Activated T-helper 1 cell treated with anti-CD3 and anti-CD28 coated beads, Interleukin-12 subunit alpha, Interleukin-12 subunit beta, Interleukin-2, Interleukin-4 antibody, amounts not matched to agents 30 ng/mL and 10 ng/mL and 1 ng/mL, durations not matched to agents 14 hours and 24 hours and 36 hours (primary cell): Measurements from ENCODE around the gene ETFA. TPM values are rescaled to one million over a fixed set of nuclear protein-coding genes. Genes with fewer than 3 reads are reported as not detected.
"Not testable (repeated sequence)": the region's sequence is repeated elsewhere in the genome, so short reads cannot be mapped to it uniquely, and the experiment has no call there.

Source experiments
- DNase-seq: peaks from one replicate; pipeline ENCODE4 v3.0.0; 2021; ENCODE audit warnings: low spot score
- H3K27ac Mint-ChIP-seq: one replicate; pipeline ENCODE4 v1.8.0; 2021; ENCODE audit warnings: mild to moderate bottlenecking, mixed read lengths
- H3K27me3 Mint-ChIP-seq: one replicate; pipeline ENCODE4 v1.8.0; 2022; ENCODE audit warnings: mild to moderate bottlenecking, moderate library complexity, mixed read lengths; ENCODE audit not compliant: insufficient read depth
- H3K36me3 Mint-ChIP-seq: one replicate; pipeline ENCODE4 v1.8.0; 2021; ENCODE audit warnings: low read depth, mixed read lengths
- H3K4me1 Mint-ChIP-seq: one replicate; pipeline ENCODE4 v1.8.0; 2021; ENCODE audit warnings: low read depth, mixed read lengths
- H3K4me3 Mint-ChIP-seq: one replicate; pipeline ENCODE4 v1.8.0; 2021; ENCODE audit warnings: mild to moderate bottlenecking, moderate library complexity, mixed read lengths
- H3K9me3 Mint-ChIP-seq: one replicate; pipeline ENCODE4 v1.8.0; 2021; ENCODE audit warnings: mixed read lengths
- intact Hi-C: fragments of 100-400 bp; cut with micrococcal nuclease; formaldehyde crosslinking; loops from one replicate; pipeline ENCODE4 v1.15.1; 2024
- total RNA-seq: library from RNA; stranded (reverse); gene quantifications from 2 replicates; pipeline ENCODE4 v1.2.3, GENCODE V29; 2022

Gene ETFA
- total RNA-seq, 1 donor from 2014 or later = 129 TPM

GRCh38 chr15:76328106-76328696 is 16.9 kb upstream of the ETFA start:
- no peaks in the 10 kb centered on the region for H3K4me1 Mint-ChIP-seq
- no peaks in the 10 kb centered on the region for H3K36me3 Mint-ChIP-seq
- intact Hi-C loops = no loop called here
- no peak overlapping the region for H3K4me3 Mint-ChIP-seq
- no peak overlapping the region for H3K27ac Mint-ChIP-seq
- H3K9me3 Mint-ChIP-seq = no peaks in the 10 kb centered on the region
- H3K27me3 Mint-ChIP-seq = peaks cover 41% of the 10 kb centered on the region
- DNase-seq = no peak

GRCh38 chr15:76327191-76328105 is 16.2 kb upstream of the ETFA start:
- Mint-ChIP-seq H3K27ac (no peak overlapping the region), H3K9me3 (no peaks in the 10 kb centered on the region), H3K4me1 (no peaks in the 10 kb centered on the region), H3K4me3 (no peak overlapping the region), H3K27me3 (peaks cover 45% of the 10 kb centered on the region), H3K36me3 (no peaks in the 10 kb centered on the region)
- no peak for DNase-seq
- intact Hi-C loops = no loop called here

- Mint-ChIP-seq H3K9me3 (no peaks in the 10 kb centered on the region), H3K4me1 (no peaks in the 10 kb centered on the region), H3K27me3 (peaks cover 41% of the 10 kb centered on the region), H3K4me3 (no peak overlapping the region), H3K36me3 (no peaks in the 10 kb centered on the region), H3K27ac (no peak overlapping the region)
- intact Hi-C loops = no loop called here
- DNase-seq = no peak
Observed at GRCh38 chr15:76325704-76326103, 14.4 kb upstream of the ETFA start.

GRCh38 chr15:76324066-76324465 is 12.8 kb upstream of the ETFA start:
- Mint-ChIP-seq H3K4me3 (no peak overlapping the region), H3K27me3 (peaks cover 29% of the 10 kb centered on the region), H3K27ac (no peak overlapping the region), H3K9me3 (no peaks in the 10 kb centered on the region), H3K36me3 (no peaks in the 10 kb centered on the region), H3K4me1 (no peaks in the 10 kb centered on the region)
- intact Hi-C loops = no loop called here
- no peak for DNase-seq

GRCh38 chr15:76321602-76322001 is 10.3 kb upstream of the ETFA start:
- H3K4me1 Mint-ChIP-seq = no peaks in the 10 kb centered on the region
- no peak overlapping the region for H3K27ac Mint-ChIP-seq
- intact Hi-C loops = no loop called here
- no peak for DNase-seq
- H3K27me3 Mint-ChIP-seq = peaks cover 16% of the 10 kb centered on the region
- H3K36me3 Mint-ChIP-seq = no peaks in the 10 kb centered on the region
- no peaks in the 10 kb centered on the region for H3K9me3 Mint-ChIP-seq
- H3K4me3 Mint-ChIP-seq = no peak overlapping the region

- H3K36me3 Mint-ChIP-seq = no peaks in the 10 kb centered on the region
- intact Hi-C loops = no loop called here
- H3K27ac Mint-ChIP-seq = no peak overlapping the region
- H3K27me3 Mint-ChIP-seq = peaks cover 14% of the 10 kb centered on the region
- H3K9me3 Mint-ChIP-seq = no peaks in the 10 kb centered on the region
- H3K4me1 Mint-ChIP-seq = no peaks in the 10 kb centered on the region
- H3K4me3 Mint-ChIP-seq = no peak overlapping the region
- no peak for DNase-seq
Observed at GRCh38 chr15:76321171-76321570, 9.9 kb upstream of the ETFA start.

- no peak for DNase-seq
- Mint-ChIP-seq H3K36me3 (no peaks in the 10 kb centered on the region), H3K27me3 (peaks cover 10% of the 10 kb centered on the region), H3K9me3 (no peaks in the 10 kb centered on the region), H3K27ac (no peak overlapping the region), H3K4me1 (no peaks in the 10 kb centered on the region), H3K4me3 (no peak overlapping the region)
- intact Hi-C loops = no loop called here
Observed at GRCh38 chr15:76320012-76320411, 8.7 kb upstream of the ETFA start.

GRCh38 chr15:76313731-76314130 is 2.5 kb upstream of the ETFA start:
- Mint-ChIP-seq H3K4me1 (peaks cover 16% of the 10 kb centered on the region), H3K27me3 (peaks cover 11% of the 10 kb centered on the region), H3K27ac (no peak overlapping the region), H3K9me3 (no peaks in the 10 kb centered on the region), H3K4me3 (no peak overlapping the region), H3K36me3 (peaks cover 4% of the 10 kb centered on the region)
- no peak for DNase-seq
- intact Hi-C loops = no loop called here

GRCh38 chr15:76313175-76313567 is 1.9 kb upstream of the ETFA start:
- H3K9me3 Mint-ChIP-seq, H3K27ac Mint-ChIP-seq, intact Hi-C loops, H3K36me3 Mint-ChIP-seq, DNase-seq: not testable (repeated sequence)
- H3K4me3 Mint-ChIP-seq = peak overlapping the region; percentile 25
- peaks cover 21% of the 10 kb centered on the region for H3K4me1 Mint-ChIP-seq
- peaks cover 11% of the 10 kb centered on the region for H3K27me3 Mint-ChIP-seq

- Mint-ChIP-seq H3K9me3 (no peaks in the 10 kb centered on the region), H3K4me1 (peaks cover 26% of the 10 kb centered on the region), H3K27ac (no peak overlapping the region), H3K4me3 (peak overlapping the region; percentile 90), H3K36me3 (peaks cover 4% of the 10 kb centered on the region), H3K27me3 (peaks cover 11% of the 10 kb centered on the region)
- no peak for DNase-seq
- intact Hi-C loops = no loop called here
Observed at GRCh38 chr15:76312540-76313174, 1.4 kb upstream of the ETFA start.

- Mint-ChIP-seq H3K9me3 (no peaks in the 10 kb centered on the region), H3K27me3 (peaks cover 11% of the 10 kb centered on the region), H3K4me3 (peak overlapping the region; percentile 90), H3K36me3 (peaks cover 4% of the 10 kb centered on the region), H3K4me1 (peaks cover 31% of the 10 kb centered on the region), H3K27ac (peak overlapping the region; percentile 82)
- DNase-seq = no peak
- intact Hi-C loops = loop anchor here (1.0 to 2.0 kb wide), 3 partner anchors 26 to 878 kb away; partner anchors contain the start of genes ISL2 and RCN2
Observed at GRCh38 chr15:76310475-76311099, 682 bp downstream of the ETFA start.

- intact Hi-C loops = loop anchor here (2.0 kb wide), 1 partner anchor 879 kb away; no protein-coding TSS in a partner anchor
- no peak for DNase-seq
- peaks cover 8% of the 10 kb centered on the region for H3K36me3 Mint-ChIP-seq
- H3K9me3 Mint-ChIP-seq = peaks cover 3% of the 10 kb centered on the region
- H3K27me3 Mint-ChIP-seq = peaks cover 7% of the 10 kb centered on the region
- peak overlapping the region; percentile 90 for H3K4me3 Mint-ChIP-seq
- H3K27ac Mint-ChIP-seq = peak overlapping the region; percentile 82
- H3K4me1 Mint-ChIP-seq = peaks cover 31% of the 10 kb centered on the region
Observed at GRCh38 chr15:76309601-76310330, 1.5 kb downstream of the ETFA start.
